Smooth muscle cell (in vitro differentiated cells): ENCODE measurements around the gene ZNF775. TPM values are rescaled to one million over a fixed set of nuclear protein-coding genes. Genes with fewer than 3 reads are reported as not detected.
A peak's percentile ranks its signal among the peaks of the same experiment; 100 is the strongest.

Source experiments
- DNase-seq: peaks from one replicate; lab custom pipeline; 2025; ENCODE audit not compliant: unreplicated experiment; lab: John Stamatoyannopoulos, UW
- H2AFZ ChIP-seq: fragments of 200-600 bp; sonication (generic); 2 replicates; pipeline ENCODE4 v1.6.0; 2016; ENCODE audit warnings: antibody characterized with exemption, low read depth, mild to moderate bottlenecking
- H3F3A ChIP-seq: fragments of 200-600 bp; sonication (generic); 2 replicates; pipeline ENCODE4 v1.6.0; 2017; ENCODE audit warnings: antibody characterized with exemption, low read depth
- H3K27ac ChIP-seq: fragments of 200-600 bp; sonication (generic); 2 replicates; pipeline ENCODE4 v1.5.1; 2016; ENCODE audit warnings: low read depth, mild to moderate bottlenecking
- H3K27me3 ChIP-seq: fragments of 200-600 bp; sonication (generic); 2 replicates; pipeline ENCODE4 v1.6.1; 2016; ENCODE audit warnings: low read depth, mild to moderate bottlenecking
- H3K36me3 ChIP-seq: fragments of 200-600 bp; sonication (generic); 2 replicates; pipeline ENCODE4 v1.5.1; 2016; ENCODE audit warnings: low read depth
- H3K4me1 ChIP-seq: fragments of 200-600 bp; sonication (generic); 2 replicates; pipeline ENCODE4 v1.5.1; 2016; ENCODE audit warnings: low read depth
- H3K4me2 ChIP-seq: fragments of 200-600 bp; sonication (generic); 2 replicates; pipeline ENCODE4 v1.6.0; 2016; ENCODE audit warnings: mild to moderate bottlenecking
- H3K4me3 ChIP-seq: fragments of 200-600 bp; sonication (generic); 2 replicates; pipeline ENCODE4 v1.5.1; 2016; ENCODE audit warnings: mild to moderate bottlenecking
- H3K79me2 ChIP-seq: fragments of 200-600 bp; sonication (generic); 2 replicates; pipeline ENCODE4 v1.6.0; 2016; ENCODE audit warnings: low read depth, mild to moderate bottlenecking
- H3K9ac ChIP-seq: fragments of 200-600 bp; sonication (generic); 2 replicates; pipeline ENCODE4 v1.6.0; 2016; ENCODE audit warnings: low read depth
- H3K9me3 ChIP-seq: fragments of 200-600 bp; sonication (generic); replicated peaks from 2 replicates; pipeline ENCODE4 v1.5.1; 2016; ENCODE audit warnings: low read depth
- H4K20me1 ChIP-seq: fragments of 200-600 bp; sonication (generic); 2 replicates; pipeline ENCODE4 v1.6.0; 2016; ENCODE audit warnings: low read depth
- CTCF ChIP-seq: fragments of 200-600 bp; sonication (generic); IDR thresholded peaks from 2 replicates; pipeline ENCODE4 v1.5.1; 2017; ENCODE audit warnings: borderline replicate concordance, mild to moderate bottlenecking, antibody characterized with exemption; ENCODE audit not compliant: insufficient read depth, poor library complexity, severe bottlenecking
- WGBS: methylation state at CpG from one replicate; pipeline ENCODE4 v1.1.7; 2016; ENCODE audit warnings: low lambda C conversion rate; 5-methylcytosine and 5-hydroxymethylcytosine counted together
- polyA plus RNA-seq: library from polyadenylated mRNA; unstranded; fragments of >200 nt; fragmentation: Nextera tagmentation; extraction: Ambion mirVana; gene quantifications from 2 replicates; pipeline ENCODE4 v1.2.1, GENCODE V29; 2016
- total RNA-seq: library from RNA; depleted of rRNA; stranded (reverse); fragments of >200 nt; gene quantifications from 2 replicates; pipeline ENCODE4 v1.2.3, GENCODE V29; 2014

The ZNF775 gene
- total and polyA plus RNA-seq, 2 experiments from 2014 or later = 5.9 to 23.8 TPM

GRCh38 chr7:150404172-150404804 lies 25.2 kb downstream of the ZNF775 start:
- WGBS = 25% methylated on average over 16 of the region's 16 CpGs
- H4K20me1 ChIP-seq = no peaks in the 10 kb centered on the region
- H3K27me3 ChIP-seq = no peaks in the 10 kb centered on the region
- H3K4me1 ChIP-seq = peaks cover 43% of the 10 kb centered on the region
- no peaks in the 10 kb centered on the region for H3K36me3 ChIP-seq
- H3K27ac ChIP-seq = peak overlapping the region; percentile 73
- peak overlapping the region; percentile 94 for H2AFZ ChIP-seq
- H3K9ac ChIP-seq = peak overlapping the region; percentile 76
- no peaks in the 10 kb centered on the region for H3K79me2 ChIP-seq
- no peak for TF ChIP-seq CTCF
- peak overlapping the region; percentile 93 for H3K4me2 ChIP-seq
- H3K9me3 ChIP-seq = no peaks in the 10 kb centered on the region
- peak overlapping the region; percentile 72 for H3K4me3 ChIP-seq
- H3F3A ChIP-seq = peaks cover 7% of the 10 kb centered on the region
- no peak for DNase-seq

DNA sequence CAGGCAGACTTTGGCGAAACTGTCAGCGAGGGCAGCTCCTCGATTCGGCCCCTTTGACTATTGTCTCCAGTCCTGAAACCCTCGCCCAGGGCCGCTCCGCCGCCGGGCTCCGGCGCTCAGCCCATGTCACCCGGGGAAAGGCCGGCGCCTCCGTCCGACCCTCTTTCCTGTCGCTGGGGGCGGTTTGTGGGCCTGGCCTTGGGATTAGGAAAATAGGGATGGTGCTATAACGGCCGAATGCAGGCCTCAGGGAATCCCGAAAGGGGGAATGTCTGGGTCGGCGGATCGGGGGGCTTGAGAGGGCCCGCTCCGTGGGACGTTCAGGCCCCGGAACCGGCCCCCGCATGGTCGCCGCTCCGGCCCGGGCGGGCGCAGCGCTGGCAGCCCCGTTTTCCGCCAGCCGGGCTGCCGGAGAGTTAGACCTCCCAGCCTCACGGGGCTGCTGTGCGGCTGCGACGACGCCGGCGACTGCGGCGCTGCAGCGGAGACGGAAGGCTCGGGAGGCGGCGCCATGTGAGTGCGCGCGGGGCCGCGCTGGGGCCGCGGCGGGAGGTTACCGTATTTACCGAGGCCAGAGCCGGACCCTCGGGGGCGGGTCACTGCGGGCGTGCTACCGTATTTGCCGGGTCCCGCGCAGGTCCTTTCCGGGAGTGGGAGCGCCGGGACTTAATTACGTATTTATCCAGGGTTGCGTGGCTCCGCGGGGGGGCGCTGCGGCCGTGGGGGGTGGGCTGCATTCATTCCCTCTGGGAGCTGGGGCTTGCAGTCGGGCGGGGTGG lies 25.9 kb downstream of the ZNF775 start:
- H3K4me1 ChIP-seq = peaks cover 36% of the 10 kb centered on the region
- peak; percentile 71 for DNase-seq
- 1% methylated on average over 54 of the region's 86 CpGs for WGBS
- H4K20me1 ChIP-seq = no peaks in the 10 kb centered on the region
- H3K27me3 ChIP-seq = no peaks in the 10 kb centered on the region
- no peaks in the 10 kb centered on the region for H3K36me3 ChIP-seq
- peak overlapping the region; percentile 94 for H2AFZ ChIP-seq
- peaks cover 3% of the 10 kb centered on the region for H3F3A ChIP-seq
- peak overlapping the region; percentile 93 for H3K4me2 ChIP-seq
- H3K79me2 ChIP-seq = no peaks in the 10 kb centered on the region
- H3K9ac ChIP-seq = peak overlapping the region; percentile 76
- TF ChIP-seq CTCF = no peak
- peak overlapping the region; percentile 73 for H3K27ac ChIP-seq
- H3K9me3 ChIP-seq = no peaks in the 10 kb centered on the region
- peak overlapping the region; percentile 72 for H3K4me3 ChIP-seq

GRCh38 chr7:150405584-150406311 lies 26.6 kb downstream of the ZNF775 start:
- Histone ChIP-seq H3F3A (peaks cover 3% of the 10 kb centered on the region), H3K4me3 (peak overlapping the region; percentile 72), H3K9me3 (no peaks in the 10 kb centered on the region), H4K20me1 (no peaks in the 10 kb centered on the region), H3K27ac (peak overlapping the region; percentile 21), H3K4me2 (peak overlapping the region; percentile 93), H3K9ac (no peak overlapping the region), H3K4me1 (peaks cover 32% of the 10 kb centered on the region), H2AFZ (peak overlapping the region; percentile 94), H3K79me2 (no peaks in the 10 kb centered on the region), H3K27me3 (no peaks in the 10 kb centered on the region), H3K36me3 (no peaks in the 10 kb centered on the region)
- DNase-seq = no peak
- WGBS = 7% methylated on average over 34 of the region's 35 CpGs
- no peak for TF ChIP-seq CTCF
